KOPT-K1 (cell line): ENCODE data around the gene DYNC1LI2.

Source experiments
- H3K27ac ChIP-seq: fragments of 200-600 bp; sonication (generic); 2 replicates; pipeline ENCODE4 v1.5.1; 2016; ENCODE audit warnings: antibody characterized with exemption, mild to moderate bottlenecking, low read depth, low read length; ENCODE audit not compliant: poor library complexity, severe bottlenecking
- H3K36me3 ChIP-seq: fragments of 200-600 bp; sonication (generic); 2 replicates; pipeline ENCODE4 v1.5.1; 2017; ENCODE audit warnings: antibody characterized with exemption, mild to moderate bottlenecking, low read length, moderate library complexity; ENCODE audit not compliant: insufficient read depth
- H3K9me3 ChIP-seq: fragments of 200-600 bp; sonication (generic); 2 replicates; pipeline ENCODE4 v1.5.1; 2017; ENCODE audit warnings: antibody characterized with exemption, low read length, mild to moderate bottlenecking; ENCODE audit not compliant: insufficient read depth, poor library complexity, severe bottlenecking

DYNC1LI2 gene

DNA sequence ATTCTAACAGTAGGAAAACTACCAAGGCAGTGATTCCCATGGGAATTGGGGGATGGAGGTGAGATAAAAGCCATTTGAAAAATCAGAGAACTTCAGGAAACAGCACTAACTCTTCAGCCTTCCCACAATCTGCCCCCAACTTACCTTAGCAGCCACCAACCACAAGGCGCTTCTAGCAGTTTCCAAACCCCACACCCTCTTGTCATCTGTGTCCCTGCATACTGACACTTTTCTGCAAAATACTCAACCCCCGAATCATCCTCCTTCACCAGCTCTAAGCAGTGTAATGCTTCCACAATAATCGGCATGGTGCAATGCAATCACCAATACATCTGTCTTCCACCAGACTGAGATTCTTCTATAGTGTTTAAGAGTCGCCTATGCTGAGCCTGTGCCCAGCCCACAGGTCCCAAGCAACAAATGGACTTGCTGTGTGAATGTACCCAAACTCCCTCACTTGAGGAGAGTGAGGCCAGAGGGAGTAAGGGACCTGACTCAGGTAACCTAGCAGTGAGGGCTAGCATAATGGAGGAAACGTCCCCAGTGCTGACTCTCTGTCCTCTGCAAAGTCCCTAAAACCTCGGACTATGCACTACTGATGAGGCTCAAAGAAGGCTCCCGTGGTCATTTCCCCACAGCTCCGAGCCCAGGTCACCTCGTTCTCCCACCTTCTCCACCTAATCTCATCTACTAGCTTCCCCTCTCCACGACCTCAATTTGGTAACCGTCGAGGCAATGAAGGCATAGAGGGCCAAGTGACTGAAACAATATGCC lies 943 bp downstream of the DYNC1LI2 start:
- Histone ChIP-seq H3K36me3 (peaks cover 41% of the 10 kb centered on the region), H3K27ac (peak overlapping the region; percentile 90), H3K9me3 (no peaks in the 10 kb centered on the region)

DNA sequence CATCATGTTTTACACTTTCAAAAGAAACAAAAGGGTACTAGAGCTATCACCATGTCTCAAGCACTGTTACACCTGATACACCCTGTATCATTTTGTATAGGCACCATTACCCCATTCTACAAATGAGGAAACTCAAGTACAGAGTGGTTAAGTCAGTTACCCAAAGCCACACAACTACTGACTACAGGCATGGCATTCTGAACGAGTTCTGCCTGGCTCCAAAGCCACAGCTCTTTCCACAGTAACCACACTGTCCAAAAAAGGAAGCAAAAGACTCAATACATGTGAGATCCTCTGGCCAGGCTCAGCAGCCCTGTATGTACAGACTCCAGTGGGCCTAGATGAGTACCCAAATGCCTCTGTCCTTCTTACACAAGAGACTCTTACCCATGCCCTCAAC lies 4.7 kb downstream of the DYNC1LI2 start:
- H3K9me3 ChIP-seq, result no peaks in the 10 kb centered on the region
- no peak overlapping the region for H3K27ac ChIP-seq
- H3K36me3 ChIP-seq, result peaks cover 78% of the 10 kb centered on the region

DNA sequence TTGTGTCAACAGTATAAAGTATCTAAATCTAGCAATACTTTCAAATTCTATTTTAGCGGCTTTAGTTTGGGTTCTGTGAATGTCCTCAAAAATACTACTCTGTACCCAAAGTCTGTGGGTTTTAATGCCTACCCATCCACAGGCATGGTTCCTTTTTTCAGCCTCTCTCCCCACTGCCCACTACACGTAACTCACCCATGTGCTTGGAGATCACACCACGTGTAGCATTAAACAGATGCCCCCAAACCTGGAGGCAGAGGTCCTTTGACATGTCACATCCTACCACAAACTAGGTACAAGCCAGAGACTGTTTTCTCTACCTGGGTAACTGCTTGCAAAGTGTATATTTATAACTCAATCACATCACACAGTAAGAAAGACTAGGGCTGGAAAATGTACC lies 5.4 kb downstream of the DYNC1LI2 start:
- Histone ChIP-seq H3K36me3 (peaks cover 84% of the 10 kb centered on the region), H3K9me3 (no peaks in the 10 kb centered on the region), H3K27ac (no peak overlapping the region)

DNA sequence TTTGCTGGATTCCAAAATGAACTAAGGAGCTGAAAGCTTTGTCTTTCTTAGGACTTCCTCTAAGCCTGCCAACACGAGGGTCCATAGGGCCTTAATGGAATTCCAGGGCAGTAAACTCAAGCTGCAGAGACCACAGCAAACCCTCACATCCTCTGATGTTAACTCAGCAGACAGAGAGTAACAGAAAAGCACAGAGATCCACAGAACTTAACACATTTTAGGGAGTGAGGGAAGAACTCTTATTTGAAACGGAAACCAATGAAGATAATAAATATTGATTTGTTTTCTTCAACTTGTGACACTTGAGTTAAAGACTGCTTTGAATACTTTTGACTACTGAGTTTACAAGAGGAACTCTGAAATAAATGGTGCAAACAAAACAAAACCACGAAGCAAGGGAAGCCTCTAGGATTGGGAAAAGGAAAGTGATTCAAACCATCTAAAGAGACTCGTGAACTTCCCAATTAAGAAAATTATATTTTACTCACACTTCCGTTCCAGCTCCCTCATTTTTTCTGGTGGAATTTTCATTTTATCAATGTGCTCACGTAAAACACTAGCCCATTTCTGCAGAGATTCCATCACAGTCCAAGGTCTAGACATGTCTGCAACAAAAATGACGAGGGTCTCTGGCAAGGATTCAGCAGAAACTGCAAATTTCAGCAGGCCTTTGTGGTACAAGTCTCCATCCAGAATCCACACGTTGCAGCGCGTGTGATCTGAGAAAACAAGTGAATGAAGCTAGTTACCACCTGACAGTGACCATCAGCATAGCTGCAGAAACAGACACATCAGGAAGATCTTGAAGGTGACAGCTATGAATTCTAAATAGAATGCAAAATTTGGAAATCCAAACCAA lies 9.2 kb downstream of the DYNC1LI2 start:
- Histone ChIP-seq H3K9me3 (no peaks in the 10 kb centered on the region), H3K27ac (no peak overlapping the region), H3K36me3 (peaks cover 100% of the 10 kb centered on the region)

DNA sequence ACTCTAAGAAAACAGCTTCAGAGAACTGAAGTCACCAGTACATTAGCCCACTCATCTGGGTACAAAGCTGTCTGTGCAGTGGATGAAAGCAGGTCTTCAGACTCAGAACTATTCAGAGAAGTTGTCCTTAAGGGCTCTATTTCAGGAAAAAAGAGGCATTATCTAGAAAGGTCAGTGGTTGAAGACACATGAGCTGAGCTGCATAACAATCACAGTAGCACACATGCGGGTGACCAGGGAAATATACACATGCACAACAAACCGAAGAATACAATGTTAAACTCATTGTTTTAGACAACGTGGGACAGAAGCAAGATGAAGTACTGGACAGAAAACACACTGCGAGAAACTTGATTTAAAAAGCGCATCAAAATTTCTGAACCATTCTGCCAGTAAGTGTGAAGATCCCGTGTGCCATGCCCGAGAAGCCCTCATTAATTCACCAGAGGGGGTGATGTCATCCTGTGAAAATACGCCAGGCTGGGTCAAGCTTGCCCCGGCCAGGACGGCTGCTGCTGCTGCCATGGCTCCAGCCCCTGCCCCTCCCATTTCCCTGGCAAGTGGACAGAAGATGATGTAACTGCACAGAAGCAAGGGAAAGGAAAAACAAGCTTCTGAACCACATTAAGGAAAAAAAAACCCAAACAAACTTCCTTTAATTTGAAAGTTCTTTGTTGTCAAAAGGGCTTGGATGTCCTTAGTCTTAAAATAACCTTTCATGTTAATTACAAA lies 10.1 kb downstream of the DYNC1LI2 start:
- Histone ChIP-seq H3K27ac (no peak overlapping the region), H3K36me3 (peaks cover 100% of the 10 kb centered on the region), H3K9me3 (no peaks in the 10 kb centered on the region)

DNA sequence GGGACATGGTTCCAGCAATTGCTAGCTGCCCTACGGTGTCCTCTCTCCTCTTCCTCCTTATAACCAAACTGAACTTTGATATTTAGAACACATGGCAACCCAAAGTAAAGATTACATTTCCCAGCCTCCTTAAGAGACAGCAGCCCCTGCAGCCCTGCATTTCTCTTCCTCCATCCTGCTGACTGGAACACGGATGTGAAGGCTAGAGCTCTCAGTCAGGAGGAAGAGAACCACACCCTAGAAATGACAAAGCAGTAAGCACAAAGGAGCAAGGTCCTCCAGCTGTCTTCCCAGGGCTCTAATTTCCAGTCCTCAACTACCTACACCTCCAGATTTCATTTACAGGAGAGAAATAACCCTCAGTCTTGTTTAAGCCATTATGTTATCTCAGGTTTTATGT lies 10.9 kb downstream of the DYNC1LI2 start:
- peaks cover 100% of the 10 kb centered on the region for H3K36me3 ChIP-seq
- H3K9me3 ChIP-seq, result no peaks in the 10 kb centered on the region
- H3K27ac ChIP-seq, result no peak overlapping the region

DNA sequence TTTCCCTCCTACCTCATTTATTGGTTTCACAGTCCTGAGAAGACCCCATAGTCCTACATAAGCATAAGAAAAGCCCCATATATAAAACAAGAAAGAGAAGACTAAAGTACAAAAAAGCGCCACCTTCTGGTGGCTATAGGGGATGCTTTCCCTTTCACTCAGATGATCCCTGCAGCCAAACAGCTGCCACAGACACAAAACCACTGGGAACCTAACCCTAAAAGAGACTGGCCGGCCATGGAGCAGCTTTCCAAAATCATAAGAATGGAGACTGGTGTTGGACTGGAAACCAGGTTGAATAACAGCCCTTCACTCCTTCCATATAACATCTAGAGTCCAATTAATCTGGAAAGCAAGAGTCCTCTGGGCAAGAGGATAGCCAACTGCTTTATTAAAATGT lies 11.4 kb downstream of the DYNC1LI2 start:
- H3K27ac ChIP-seq, result no peak overlapping the region
- peaks cover 100% of the 10 kb centered on the region for H3K36me3 ChIP-seq
- no peaks in the 10 kb centered on the region for H3K9me3 ChIP-seq

DNA sequence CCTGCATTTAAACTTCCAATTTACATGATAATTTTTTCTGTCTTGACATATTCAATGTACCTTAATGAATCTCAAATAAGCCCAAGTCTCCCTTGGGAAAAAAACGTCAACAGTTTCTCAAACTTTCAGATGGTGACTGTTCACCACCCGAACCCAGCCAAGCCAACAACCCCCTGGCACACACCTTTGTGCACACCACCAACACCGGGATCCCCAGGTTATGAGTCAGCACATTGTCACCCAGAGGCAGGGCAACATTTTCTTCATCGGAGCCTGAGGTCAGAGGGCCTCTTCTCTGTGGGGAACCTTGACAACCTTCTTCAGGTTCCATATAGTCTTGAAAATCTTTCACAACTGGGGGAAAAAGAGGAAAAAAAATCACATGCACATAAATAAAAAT lies 15.5 kb downstream of the DYNC1LI2 start:
- H3K36me3 ChIP-seq, result peaks cover 100% of the 10 kb centered on the region
- no peak overlapping the region for H3K27ac ChIP-seq
- H3K9me3 ChIP-seq, result no peaks in the 10 kb centered on the region

DNA sequence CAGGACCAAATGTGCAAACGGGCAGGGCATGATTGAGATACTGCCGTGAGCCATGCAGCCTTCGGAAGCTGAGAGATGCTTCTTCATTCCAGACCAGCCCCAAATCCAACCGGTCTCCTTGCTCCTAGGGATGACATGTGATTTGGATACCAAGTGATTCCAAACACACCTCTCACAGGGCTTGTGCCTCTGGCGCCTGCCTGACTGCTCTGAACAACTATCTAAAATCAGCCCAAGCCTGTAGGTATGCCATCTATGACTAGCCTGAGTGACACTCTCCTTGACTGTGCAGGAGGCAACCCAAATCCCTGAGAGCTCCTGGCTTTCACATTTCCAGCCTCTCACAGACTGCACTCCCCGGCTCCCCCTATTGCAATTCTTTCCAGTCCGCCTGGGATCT lies 20.3 kb downstream of the DYNC1LI2 start:
- peaks cover 99% of the 10 kb centered on the region for H3K36me3 ChIP-seq
- no peak overlapping the region for H3K27ac ChIP-seq
- no peaks in the 10 kb centered on the region for H3K9me3 ChIP-seq

DNA sequence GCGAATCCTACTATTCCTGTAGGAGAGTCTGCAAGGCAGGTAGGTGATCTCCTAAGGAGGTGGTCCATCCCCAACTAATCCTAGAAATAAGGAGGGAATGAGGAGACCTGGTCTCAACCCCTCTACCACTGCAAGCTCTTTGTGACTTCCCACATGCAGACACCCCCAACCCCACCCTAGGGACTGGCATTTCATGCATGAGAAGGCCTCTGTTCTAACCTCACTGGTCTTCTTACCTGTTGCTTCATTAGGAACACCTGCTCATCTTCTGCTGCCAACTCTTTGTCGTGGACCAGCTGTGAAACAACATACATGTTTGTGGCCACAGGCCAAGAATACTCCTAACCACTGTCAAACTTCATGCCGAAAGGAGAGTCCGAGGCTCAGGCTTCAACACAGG lies 22.6 kb downstream of the DYNC1LI2 start:
- H3K9me3 ChIP-seq, result no peaks in the 10 kb centered on the region
- no peak overlapping the region for H3K27ac ChIP-seq
- H3K36me3 ChIP-seq, result peaks cover 99% of the 10 kb centered on the region

DNA sequence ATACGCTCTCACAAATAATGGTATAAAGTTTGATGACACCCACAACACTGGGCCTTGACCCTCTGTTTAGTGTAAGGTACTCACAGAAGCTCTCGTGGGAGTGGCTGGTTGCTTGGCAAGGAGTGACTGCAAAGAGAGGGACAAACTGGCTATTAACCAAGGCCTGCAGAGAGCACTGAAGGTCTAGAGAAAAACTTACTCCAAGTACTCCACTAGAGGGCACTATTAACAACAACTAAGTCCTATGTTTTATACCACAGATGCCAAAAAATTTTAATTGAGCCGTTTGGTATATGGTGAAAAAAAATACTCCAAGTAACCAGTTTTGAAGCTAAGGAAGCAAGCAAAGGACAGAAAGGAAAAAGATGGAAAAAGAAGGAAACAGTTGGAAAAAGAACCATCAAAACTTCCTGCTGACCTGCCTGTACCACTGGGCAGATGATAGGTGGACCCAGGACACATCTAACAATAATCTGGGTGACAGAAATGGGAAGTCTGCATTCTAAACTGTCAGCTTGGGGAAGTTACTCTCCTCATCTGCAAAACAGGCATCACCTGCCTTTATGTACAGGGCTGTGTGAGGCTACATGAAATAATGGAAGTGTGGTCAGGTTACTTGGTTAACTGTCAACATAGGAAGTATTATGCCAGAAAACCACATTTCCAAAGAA lies 23.2 kb downstream of the DYNC1LI2 start:
- H3K36me3 ChIP-seq, result peaks cover 99% of the 10 kb centered on the region

DNA sequence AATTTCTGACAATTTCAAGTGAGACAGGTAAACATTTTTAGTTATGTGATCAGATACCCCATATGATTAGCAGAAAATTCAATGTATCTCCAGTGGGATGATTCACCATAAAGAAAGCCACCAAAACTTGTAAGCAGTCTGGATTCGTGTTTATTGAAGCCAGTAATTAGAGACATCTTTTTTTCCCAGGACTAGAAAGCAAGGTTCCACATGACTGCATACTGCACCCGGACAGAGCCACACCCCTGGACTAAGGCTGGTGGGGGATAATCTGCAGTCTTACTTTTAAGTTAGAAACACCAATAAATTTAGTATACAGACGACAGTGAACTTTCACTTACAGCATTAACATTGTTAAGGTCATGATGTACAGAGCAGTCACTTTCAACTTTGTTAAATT lies 30.6 kb downstream of the DYNC1LI2 start:
- peaks cover 82% of the 10 kb centered on the region for H3K36me3 ChIP-seq
- no peaks in the 10 kb centered on the region for H3K9me3 ChIP-seq
- no peak overlapping the region for H3K27ac ChIP-seq

More for the DNA sequence above, 23.2 kb downstream of the DYNC1LI2 start:
- H3K9me3 ChIP-seq, result no peaks in the 10 kb centered on the region
- no peak overlapping the region for H3K27ac ChIP-seq

DNA sequence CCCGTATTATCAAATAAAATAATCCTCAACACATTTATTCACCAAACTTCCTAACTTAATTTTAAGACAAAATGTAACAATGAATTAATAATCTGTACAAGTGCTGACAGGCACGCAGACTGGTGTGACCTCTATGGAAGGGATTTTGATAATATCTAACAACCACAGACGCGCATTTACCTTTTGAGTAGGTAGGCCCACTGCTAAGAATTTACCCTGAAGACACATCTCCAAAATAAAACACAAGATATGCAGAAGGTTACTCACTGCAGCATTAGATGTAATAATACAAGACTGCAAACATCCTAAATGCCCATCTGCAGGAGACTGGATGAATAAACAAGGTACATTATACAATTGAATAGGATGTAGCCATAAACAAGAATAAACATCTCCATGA lies 32.2 kb downstream of the DYNC1LI2 start:
- H3K9me3 ChIP-seq, result no peaks in the 10 kb centered on the region
- H3K27ac ChIP-seq, result no peak overlapping the region
- H3K36me3 ChIP-seq, result peaks cover 66% of the 10 kb centered on the region

DNA sequence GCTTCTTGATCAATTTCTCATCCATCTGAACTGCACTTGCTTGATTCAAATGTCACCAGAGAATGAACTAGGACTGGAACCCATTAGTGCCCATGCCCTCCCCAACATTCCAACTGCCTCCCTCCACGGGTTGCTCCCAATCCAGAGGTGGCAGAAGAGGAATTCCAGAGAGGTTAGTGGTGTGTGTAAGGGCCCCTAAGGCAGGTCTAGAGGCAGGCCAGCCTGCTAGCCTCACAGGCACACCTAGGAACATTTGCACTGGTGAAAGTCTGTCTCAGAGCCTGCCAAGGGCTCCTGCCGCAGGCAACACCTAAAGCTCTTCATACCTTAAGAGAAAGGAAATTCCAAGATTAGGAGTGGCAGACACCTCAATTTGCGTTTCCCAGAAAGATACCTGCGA lies 33.6 kb downstream of the DYNC1LI2 start:
- H3K9me3 ChIP-seq, result no peaks in the 10 kb centered on the region
- no peak overlapping the region for H3K27ac ChIP-seq
- peaks cover 52% of the 10 kb centered on the region for H3K36me3 ChIP-seq
